Measurements from ENCODE around the gene KAT14.

DNA sequence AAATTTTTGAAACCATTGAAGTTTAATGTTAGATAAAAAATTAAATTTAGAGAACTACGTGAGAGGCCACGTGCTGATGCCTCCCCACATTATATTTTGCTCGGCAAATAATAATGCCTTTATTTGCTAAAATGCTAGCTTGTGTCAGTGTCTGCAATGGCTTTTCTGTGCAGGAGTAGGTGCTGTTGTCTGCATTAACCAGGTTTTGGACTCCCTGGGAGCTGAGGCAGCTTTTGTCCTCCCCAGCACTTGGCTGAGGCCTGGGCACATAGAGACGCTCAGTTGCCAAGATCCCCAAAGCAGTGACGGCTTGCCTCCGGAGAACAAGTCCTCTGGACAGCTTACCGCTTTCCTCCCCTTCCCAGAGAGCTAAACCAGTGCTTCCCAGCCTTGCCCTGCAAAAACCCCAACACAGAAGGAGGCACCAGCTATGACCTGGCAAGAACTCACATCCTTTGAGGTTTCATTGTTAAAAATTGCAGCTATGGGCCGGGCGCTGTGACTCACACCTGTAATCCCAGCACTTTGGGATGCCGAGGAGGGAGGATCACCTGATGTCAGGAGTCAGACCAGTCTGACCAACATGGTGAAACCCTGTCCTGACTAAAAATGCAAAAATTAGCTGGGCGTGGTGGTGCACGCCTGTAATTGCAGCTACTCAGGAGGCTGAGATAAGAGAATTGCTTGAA is 59.9 kb downstream of the KAT14 start:
- TF ChIP-seq CTCF (conservative IDR thresholded peaks at IDR 0.05 in 1 of 2, IDR thresholded peaks at IDR 0.05 in 1 of 2; ENCODE audit: extremely low read depth in 1 of 2, insufficient read depth in 1 of 2, low read depth in 1 of 2, low read length in 2 of 2) = peak; percentile 45 to 47
- no peak for TF ChIP-seq EZH2 (IDR thresholded peaks at IDR 0.05; ENCODE audit: borderline replicate concordance, low read length)
